Left forelimb (tissue), 1 donor: Measurements from ENCODE around the gene AHCY.
"Not testable (repeated sequence)": the region's sequence is repeated elsewhere in the genome, so short reads cannot be mapped to it uniquely, and the experiment has no call there.

Experiments used
- DNase-seq: peaks from one replicate; pipeline ENCODE4 v3.0.0-alpha.2; 2018; ENCODE audit warnings: low spot score

AHCY gene

GRCh38 chr20:34302723-34303533, at the start of gene AHCY:
TSS of gene AHCY (minus strand) at chr20:34303355. CDS start at chr20:34303270, 85 bp downstream.
- DNase-seq = peak; percentile 96

GRCh38 chr20:34350095-34350494, 46.9 kb upstream of the AHCY start:
- no peak for DNase-seq

- DNase-seq = no peak
These were observed 44.4 kb upstream of the AHCY start for GRCh38 chr20:34347571-34347970.

GRCh38 chr20:34346533-34346865, 43.3 kb upstream of the AHCY start:
- not testable (repeated sequence) for DNase-seq

GRCh38 chr20:34345839-34346532, 42.8 kb upstream of the AHCY start:
- not testable (repeated sequence) for DNase-seq

GRCh38 chr20:34345402-34345736, 42.2 kb upstream of the AHCY start:
- no peak for DNase-seq

- no peak for DNase-seq
These were observed 41.1 kb upstream of the AHCY start for GRCh38 chr20:34344238-34344637.

GRCh38 chr20:34343458-34344211, 40.5 kb upstream of the AHCY start:
- DNase-seq = no peak

GRCh38 chr20:34341199-34341598, 38.0 kb upstream of the AHCY start:
- DNase-seq = not testable (repeated sequence)

GRCh38 chr20:34340726-34341125, 37.6 kb upstream of the AHCY start:
- DNase-seq = not testable (repeated sequence)

- DNase-seq = no peak
These were observed 35.0 kb upstream of the AHCY start for GRCh38 chr20:34337982-34338726.

GRCh38 chr20:34337544-34337943, 34.4 kb upstream of the AHCY start:
- no peak for DNase-seq

GRCh38 chr20:34334654-34335407, 31.7 kb upstream of the AHCY start:
- no peak for DNase-seq

GRCh38 chr20:34333786-34334185, 30.6 kb upstream of the AHCY start:
- no peak for DNase-seq

- no peak for DNase-seq
These were observed 29.2 kb upstream of the AHCY start for GRCh38 chr20:34332262-34332920.

- DNase-seq = no peak
These were observed 28.7 kb upstream of the AHCY start for GRCh38 chr20:34331838-34332237.

GRCh38 chr20:34330861-34331544, 27.8 kb upstream of the AHCY start:
- DNase-seq = not testable (repeated sequence)

GRCh38 chr20:34328928-34329677, 25.9 kb upstream of the AHCY start:
- no peak for DNase-seq

GRCh38 chr20:34328207-34328606, 25.1 kb upstream of the AHCY start:
- not testable (repeated sequence) for DNase-seq
